Stomach (tissue), 4 donors: ENCODE results near the gene KCNN3.

Experiments
- CTCF ChIP-seq, 7 experiments: fragments of 450-650 bp in 4 of 7; fragments of 200-600 bp in 3 of 7; sonication (generic) in 3 of 7; IDR thresholded peaks; one replicate each; pipeline ENCODE4 v1.5.1; 2016 to 2019; ENCODE audit warnings: antibody characterized with exemption in 7 of 7, control low read depth in 2 of 7, mild to moderate bottlenecking in 1 of 7
- EP300 ChIP-seq: sonication (generic); formaldehyde crosslinking; IDR thresholded peaks from one replicate; pipeline ENCODE4 v1.6.1; 2017; ENCODE audit warnings: antibody characterized with exemption

DNA sequence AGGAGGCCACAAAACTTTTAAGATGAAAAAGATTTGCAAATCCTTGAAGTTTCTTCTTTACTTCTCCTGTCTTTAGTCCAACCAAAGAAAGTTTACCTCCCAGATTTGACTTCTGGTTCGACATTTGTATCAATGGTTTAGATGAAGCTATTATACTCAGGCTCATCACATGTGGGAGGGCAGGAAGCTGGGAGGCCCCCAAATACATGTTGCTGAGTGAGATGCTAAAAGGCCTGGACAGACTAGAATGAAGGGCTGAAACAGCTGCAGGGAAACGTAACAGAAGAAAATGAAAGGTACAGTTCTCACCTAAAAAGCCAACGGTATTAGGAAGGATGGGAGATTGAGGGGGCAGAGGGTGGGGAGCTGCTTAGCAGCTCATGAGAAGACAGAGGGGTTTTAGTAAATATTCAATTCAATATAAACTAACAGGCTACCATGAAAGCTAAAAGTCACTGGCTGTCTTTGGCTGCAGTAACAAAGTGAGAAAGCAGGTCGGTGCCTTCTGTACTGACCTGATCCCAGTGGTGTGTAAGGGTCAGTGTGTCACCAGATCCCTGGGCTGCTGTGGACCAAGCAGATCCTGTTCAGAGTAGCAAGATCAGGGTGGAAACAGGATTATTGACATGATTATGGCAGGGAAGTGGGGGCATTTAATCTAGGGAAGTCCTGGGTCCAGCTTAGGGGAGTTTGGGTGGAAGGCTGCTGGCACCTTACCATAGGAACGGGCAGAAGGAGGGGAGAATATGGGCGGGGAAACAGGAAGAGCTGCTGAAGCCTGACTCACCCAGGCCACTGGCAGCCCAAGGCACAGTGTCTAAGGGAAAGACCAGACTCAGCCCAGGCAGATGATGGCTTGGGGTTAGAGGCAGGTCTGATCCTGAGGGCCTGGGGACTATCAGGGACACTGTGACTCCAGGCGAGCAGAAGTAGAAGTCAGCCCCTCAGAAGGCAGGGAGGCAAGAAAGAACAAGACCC lies 60.4 kb downstream of the KCNN3 start:
- TF ChIP-seq CTCF (IDR thresholded peaks at IDR 0.05) (no peak), EP300 (no peak)
